Right ventricle myocardium inferior (tissue), 1 donor: Measurements from ENCODE around the gene KMO. TPM values are rescaled to one million over a fixed set of nuclear protein-coding genes. Genes with fewer than 3 reads are reported as not detected.

Experiments used
- ATAC-seq: fragments of 200-7000 bp; cut with Tn5 transposase; one replicate; pipeline ENCODE4 v1.9.1; 2020; ENCODE audit warnings: mild to moderate bottlenecking, moderate library complexity
- DNase-seq: peaks from one replicate; pipeline ENCODE4 v3.0.0; 2021; ENCODE audit errors: missing footprints
- intact Hi-C: fragments of 100-400 bp; cut with DNase I; formaldehyde crosslinking; loops from one replicate; pipeline ENCODE4 v1.11.0; 2022
- total RNA-seq: library from RNA; stranded (reverse); fragmentation: NEBNext Ultra II Directional; extraction: Animal tissue kit (Norgen Biotek cat#: 25700); gene quantifications from one replicate; pipeline ENCODE4 v1.2.1, GENCODE V29; 2021
- donor health status: DM: no; HTN: yes; CAD: no; lungs with severe emphysema.

KMO gene
- total RNA-seq, 1 donor from 2014 or later: 0.22 TPM

GRCh38 chr1:241638099-241638682 lies 106.0 kb downstream of the KMO start:
- DNase-seq (no peak), ATAC-seq (no peak)
- intact Hi-C loops: no loop called here

GRCh38 chr1:241638909-241639622 lies 106.9 kb downstream of the KMO start:
- DNase-seq (no peak), ATAC-seq (no peak)
- intact Hi-C loops: no loop called here

- DNase-seq (no peak), ATAC-seq (no peak)
- intact Hi-C loops: loop anchor here (5.0 kb wide), 1 partner anchor 122 kb away; the partner anchor contains the start of gene FH
These were observed 107.5 kb downstream of the KMO start for GRCh38 chr1:241639623-241640148.

- ATAC-seq (peak; percentile 100), DNase-seq (peak; percentile 97)
- intact Hi-C loops: loop anchor here (5.0 kb wide), 1 partner anchor 123 kb away; the partner anchor contains the start of gene FH
These were observed 108.1 kb downstream of the KMO start, which contains the start of the genes CHML and OPN3 for GRCh38 chr1:241640149-241640866. Gene CHML (minus strand): TSS chr1:241640369. CDS start chr1:241635766, 4,603 bp downstream. Gene OPN3 (minus strand): TSS chr1:241640369. CDS start chr1:241640254, 115 bp downstream.

GRCh38 chr1:241640867-241641622 lies 108.9 kb downstream of the KMO start:
- intact Hi-C loops: loop anchor here (5.0 kb wide), 1 partner anchor 124 kb away; the partner anchor contains the start of gene FH
- DNase-seq (no peak), ATAC-seq (no peak)

- intact Hi-C loops: loop anchor here (5.0 kb wide), 1 partner anchor 125 kb away; the partner anchor contains the start of gene FH
- no peak for DNase-seq
- no peak for ATAC-seq
These were observed 109.8 kb downstream of the KMO start for GRCh38 chr1:241641773-241642592.

GRCh38 chr1:241642593-241642944 lies 110.4 kb downstream of the KMO start:
- ATAC-seq (no peak), DNase-seq (no peak)
- intact Hi-C loops: loop anchor here (5.0 kb wide), 1 partner anchor 125 kb away; the partner anchor contains the start of gene FH

GRCh38 chr1:241644259-241644658 lies 112.1 kb downstream of the KMO start:
- DNase-seq (no peak), ATAC-seq (no peak)
- intact Hi-C loops: loop anchor here (5.0 kb wide), 1 partner anchor 127 kb away; the partner anchor contains the start of gene FH

- ATAC-seq (no peak), DNase-seq (no peak)
- intact Hi-C loops: no loop called here
These were observed 113.0 kb downstream of the KMO start for GRCh38 chr1:241645199-241645598.

Other genes starting within 250 kb of the KMO start
- gene RGS7, start 175.2 kb upstream of the KMO start, total RNA-seq: not detected
- gene FH, start 12.6 kb upstream of the KMO start, total RNA-seq: 235 TPM
- gene CHML, start 108.0 kb downstream of the KMO start, total RNA-seq: 6.6 TPM
- gene OPN3, start 108.0 kb downstream of the KMO start, total RNA-seq: 7.0 TPM
- not detected for gene WDR64, start 119.9 kb downstream of the KMO start, total RNA-seq